HG03108 (cell line): ENCODE results near the gene ZNF407.

ENCODE experiments used
- ATAC-seq: cut with Tn5 transposase; IDR thresholded peaks from one replicate; pipeline ENCODE4 v1.9.1; 2021; ENCODE audit warnings: moderate library complexity; ENCODE audit not compliant: unreplicated experiment

ZNF407 gene

DNA sequence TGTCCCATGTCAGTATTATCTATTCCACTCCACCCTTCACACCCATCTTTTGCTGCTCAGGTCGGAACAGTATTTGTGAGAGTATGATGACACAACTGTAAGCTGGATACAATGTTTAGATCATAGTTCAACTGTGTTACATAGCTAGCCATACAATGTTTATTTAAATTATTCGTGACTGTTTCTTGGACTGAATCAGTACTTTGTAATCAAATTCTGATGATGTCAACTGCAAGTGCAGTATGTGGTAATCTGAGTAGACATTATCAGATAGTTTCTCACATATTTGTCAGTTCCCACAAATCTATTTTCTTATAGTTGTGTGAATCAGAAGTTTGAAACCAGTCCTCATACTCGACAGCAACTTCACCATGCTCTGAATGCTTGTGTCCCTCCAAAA lies 177.6 kb downstream of the ZNF407 start:
- ATAC-seq, result no peak

DNA sequence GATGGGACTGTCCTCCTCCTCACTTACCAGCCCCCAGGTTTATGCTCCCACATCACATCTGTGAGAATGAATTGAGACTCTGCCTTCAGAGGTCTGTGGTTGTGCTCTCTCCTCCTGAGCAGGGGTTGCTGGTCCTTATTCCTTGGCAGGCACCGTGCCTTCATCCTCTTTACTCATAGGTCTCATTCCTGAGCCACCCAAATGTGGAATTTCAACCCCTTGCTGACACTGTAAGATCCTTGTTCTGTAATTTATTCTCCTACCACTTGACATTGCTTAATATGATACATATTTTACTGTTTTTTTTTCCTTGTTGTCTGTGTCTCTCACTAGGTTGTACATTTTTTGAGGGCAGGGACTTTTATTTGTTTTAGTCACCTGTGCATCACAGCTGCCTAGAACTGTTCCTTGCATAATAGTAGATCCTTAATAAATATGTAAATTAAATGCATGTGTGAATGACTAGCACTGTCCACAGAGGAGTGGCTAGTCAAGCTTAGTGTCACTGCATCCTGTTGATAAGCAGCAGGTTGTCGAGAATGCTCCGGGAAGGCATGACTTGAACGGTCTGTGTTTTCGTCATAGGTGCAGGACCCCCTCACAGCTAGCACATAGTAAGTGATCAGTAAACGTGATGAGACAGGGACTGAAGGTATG lies 180.6 kb downstream of the ZNF407 start:
- no peak for ATAC-seq

DNA sequence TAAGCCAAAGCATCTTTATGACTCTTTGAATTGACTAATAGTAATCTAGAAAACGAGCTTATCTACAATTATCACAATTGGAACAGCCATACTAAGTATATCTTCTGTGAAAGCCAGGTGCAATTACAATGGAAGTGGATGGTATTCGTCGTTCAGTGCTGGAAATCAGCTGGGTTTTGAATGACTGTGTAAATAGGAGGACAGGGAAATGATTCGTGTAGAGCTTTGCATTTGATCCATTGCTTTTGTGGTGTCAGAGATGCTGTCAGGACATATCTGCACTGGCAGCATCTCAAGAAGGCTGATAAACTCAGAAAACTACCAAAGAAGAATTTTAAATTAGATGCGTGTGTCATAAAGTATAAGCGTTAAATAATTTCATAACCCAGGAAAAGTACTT lies 187.1 kb downstream of the ZNF407 start:
- no peak for ATAC-seq

- ATAC-seq, result no peak
Observed at GRCh38 chr18:74785632-74786031, 188.0 kb downstream of the ZNF407 start.

DNA sequence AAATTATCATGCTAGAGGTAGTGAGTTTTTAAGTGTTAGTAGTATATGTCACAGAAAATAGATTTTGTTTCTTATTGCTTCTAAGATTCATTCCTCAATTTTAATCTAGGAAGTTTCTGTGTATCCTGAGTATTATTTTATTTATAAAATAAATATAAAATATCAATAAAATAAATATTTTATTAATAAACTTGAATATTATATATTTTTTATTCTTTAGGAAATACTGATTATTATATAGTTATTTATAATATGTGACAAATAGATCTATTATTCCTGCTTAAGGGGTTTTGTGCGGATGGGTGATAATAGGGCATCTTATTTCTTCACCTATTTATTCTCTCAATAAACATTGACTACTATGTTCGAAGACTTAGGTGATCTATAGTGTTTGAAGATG lies 191.0 kb downstream of the ZNF407 start:
- no peak for ATAC-seq

DNA sequence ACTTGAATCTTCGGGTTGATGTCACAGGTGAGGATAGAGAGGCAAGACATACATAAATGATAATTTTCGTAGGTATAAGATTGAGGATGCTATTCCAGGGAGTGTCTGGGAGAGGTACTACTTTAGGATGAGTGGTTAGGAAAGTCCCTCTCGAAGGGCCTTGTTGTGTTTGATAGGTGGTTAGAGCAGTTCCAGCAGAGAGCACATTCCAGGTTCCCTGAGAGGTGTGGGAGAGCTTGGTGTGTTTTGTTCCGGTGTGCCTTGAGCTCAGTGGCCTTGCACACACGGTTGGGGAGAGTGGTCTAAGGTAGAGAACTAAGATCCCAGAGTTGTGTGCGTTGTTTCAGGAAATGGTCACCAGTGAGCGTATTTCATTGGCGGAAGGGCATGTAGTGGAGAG lies 191.4 kb downstream of the ZNF407 start:
- no peak for ATAC-seq

GRCh38 chr18:74790451-74790850 lies 192.8 kb downstream of the ZNF407 start:
- no peak for ATAC-seq

GRCh38 chr18:74791501-74792194 lies 194.0 kb downstream of the ZNF407 start:
- ATAC-seq, result no peak

DNA sequence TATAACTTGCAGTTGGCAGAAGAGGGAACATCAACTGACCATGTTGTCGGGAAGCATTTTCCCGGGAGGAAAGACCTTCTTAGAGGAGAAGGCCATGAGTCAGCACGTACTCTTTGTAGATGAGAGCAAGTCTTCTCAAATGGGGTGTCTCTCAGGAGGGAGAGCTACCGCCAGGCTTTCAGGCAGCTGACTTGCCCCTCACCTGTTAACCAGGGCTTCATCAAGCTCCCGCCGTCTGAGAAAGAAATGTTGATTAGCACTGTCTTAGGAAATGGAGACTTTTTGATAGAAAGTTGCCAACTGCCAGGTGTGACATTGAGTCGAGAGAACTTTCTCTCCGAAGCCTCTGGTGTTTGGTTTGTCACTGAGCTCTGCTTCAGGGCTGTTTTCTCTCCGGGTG lies 196.1 kb downstream of the ZNF407 start:
- ATAC-seq, result no peak

DNA sequence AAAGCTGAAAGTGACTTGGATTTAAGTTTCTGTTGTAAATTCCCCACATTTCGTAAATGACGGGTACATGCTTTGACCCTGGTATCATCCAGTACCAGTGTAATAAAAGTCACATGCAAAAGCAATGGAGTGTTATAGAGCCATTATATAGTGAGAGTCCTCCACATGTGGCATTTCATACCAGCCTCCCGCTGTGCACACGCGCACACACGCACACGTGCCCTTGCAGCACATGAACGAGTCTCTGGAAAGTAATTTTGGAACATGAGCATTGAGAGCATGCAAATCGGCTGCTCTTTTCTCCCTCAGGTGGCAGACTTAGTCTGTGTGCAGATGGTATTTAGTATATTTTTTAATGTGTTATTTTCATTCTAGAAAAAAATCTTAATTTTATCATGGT lies 198.1 kb downstream of the ZNF407 start:
- no peak for ATAC-seq

DNA sequence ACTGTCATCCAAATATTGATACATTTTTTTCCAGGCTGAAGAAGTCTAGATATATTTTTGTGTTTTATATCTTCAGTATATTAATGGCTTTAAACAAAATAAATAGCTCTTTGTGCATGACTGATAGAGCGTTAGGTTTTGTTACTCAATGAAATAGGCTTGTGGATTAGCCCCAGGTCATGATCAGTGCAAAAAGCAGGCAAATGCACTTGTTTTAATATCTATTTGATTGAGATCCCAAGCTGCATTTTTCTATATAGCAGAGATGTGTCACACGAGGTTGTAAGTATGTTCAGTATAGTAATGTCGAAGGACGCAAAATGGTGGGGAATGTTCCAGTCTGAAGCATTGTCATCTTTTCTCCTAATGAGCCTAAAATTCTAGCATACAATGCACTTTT lies 198.5 kb downstream of the ZNF407 start:
- no peak for ATAC-seq

DNA sequence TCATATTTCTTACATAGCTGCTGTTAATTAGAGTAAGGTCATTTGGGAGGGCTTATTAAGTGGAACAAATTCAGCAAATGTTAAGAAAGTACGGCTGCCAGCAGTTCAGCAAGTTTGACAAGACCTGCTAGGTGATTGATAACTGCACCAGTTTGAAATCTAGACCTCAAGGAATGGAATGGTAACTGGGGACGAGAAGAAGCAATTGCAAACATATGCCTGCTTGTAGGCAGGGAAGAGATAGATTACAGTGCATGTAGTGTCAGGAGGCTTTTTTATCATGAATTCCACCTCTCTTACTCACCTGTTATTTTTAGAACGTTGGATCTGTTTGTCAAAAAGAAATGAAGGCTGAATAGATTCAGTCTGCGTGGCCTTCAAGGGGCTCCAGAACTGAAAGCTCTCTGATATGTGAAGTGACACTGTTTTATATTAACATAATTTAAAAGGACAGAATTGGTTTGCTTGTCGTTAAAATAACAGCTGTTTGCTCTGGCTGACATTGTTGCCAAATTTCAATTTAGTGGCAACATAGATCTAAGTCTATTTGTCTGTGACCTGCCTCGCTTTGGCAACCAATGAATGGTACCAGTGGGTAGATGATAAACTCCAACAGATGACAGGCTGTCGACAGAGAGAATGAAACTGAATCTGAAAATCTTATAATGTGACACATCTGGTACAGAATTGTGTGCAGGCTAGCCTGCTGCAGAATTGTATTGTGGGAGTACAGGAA lies 199.3 kb downstream of the ZNF407 start:
- peak; percentile 97 for ATAC-seq

DNA sequence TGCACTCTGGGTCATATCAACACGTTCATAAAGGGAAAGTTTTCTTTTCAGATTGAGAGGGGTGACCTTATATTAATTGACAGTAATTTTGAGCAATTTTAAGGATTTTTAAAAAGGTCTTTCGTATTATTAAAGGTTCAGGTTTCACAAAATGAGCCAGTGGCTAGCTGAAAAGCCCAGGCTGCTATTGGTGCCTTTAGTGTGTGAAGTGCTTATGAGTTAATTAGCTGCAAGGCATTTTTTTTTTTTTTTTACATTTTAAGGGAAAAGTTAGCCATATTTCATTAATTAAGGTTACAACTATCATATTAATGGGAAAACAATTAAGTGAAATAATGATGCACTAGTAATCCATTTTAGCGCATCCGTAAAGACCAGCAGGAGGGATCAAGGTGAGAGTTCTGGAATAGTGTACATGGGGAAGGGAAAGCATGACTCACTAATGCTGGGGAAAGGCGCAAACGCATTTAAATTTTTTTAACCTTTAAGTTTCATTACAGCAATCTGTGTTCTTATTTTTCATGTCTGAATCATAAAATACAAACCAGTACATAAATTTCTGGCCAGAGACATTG lies 200.0 kb downstream of the ZNF407 start:
- peak; percentile 30 for ATAC-seq

DNA sequence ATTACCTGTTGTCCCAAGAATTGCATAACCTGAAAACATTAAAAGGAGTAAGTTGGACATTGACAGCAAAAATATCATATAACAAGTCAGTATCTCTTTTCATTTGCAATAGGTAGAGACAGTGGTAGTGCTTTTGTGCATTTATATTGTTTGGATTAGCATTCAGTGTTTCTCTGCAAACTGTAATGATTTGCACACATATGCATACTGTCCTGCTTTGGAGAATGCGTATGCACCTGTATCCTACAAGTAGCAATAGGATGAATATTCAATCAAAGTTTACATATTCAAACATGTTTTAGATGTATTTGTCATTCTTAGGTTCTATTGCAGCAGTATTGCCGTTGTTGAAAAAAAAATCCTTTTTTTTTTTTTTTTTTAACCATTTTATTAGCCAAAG lies 201.9 kb downstream of the ZNF407 start:
- ATAC-seq, result no peak

GRCh38 chr18:74800098-74800497 lies 202.4 kb downstream of the ZNF407 start:
- no peak for ATAC-seq

DNA sequence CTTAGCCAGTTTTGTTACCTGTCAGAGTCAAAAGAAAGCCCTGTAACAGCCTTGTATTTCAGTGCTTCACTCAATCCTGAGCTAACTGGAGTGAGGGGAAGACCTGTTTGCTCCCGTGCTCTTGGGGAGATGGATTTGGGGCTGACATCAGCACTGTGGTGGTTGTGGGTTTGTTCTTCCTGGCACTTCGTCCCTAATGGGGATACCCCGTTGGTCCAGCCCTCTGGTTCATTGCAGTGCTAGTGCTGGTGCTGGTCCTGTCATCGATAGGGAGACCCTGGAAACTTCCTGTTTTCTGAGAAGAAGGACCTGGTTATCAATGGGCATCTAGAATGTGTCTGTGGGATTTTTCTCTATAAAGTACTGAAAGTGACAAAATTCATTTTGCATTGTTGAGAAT lies 205.4 kb downstream of the ZNF407 start:
- ATAC-seq, result no peak

GRCh38 chr18:74803769-74804168 lies 206.1 kb downstream of the ZNF407 start:
- no peak for ATAC-seq

DNA sequence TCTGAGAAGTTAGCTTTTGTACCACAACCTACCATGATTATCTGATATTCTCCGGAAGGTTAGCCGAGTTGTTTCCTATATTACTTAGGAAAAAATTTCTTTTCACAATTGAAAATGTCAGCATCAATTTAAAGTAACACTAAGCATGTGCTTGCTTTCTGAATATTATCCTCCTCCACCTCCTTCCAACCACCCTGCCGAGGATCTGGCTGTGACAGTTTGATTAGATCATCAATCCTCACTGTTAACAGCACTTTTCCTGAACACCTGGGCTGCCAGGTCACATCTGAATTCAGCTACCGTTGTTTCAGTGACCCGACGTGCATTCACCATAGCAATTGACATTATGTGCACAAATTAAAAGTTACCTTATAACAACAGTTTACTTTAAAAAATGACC lies 207.0 kb downstream of the ZNF407 start:
- no peak for ATAC-seq

DNA sequence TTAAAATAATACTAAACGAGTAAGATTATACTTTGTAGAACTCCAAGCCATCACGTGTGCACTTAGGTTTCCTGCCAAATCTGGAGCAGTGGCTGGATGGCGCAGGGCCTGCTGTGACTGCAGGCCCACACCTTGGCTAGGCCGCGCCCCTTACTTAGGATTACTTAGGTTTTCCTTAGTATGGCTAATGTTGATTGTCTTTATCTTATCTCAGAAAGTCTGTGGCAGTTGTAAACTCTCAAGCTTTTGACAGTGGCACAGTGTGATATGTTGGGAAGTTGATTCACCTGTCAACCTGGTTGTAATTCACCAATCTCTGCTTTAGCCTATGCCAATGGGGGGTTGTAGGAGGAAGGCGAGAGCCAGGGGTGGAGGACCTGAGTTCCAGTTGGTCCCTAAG lies 208.4 kb downstream of the ZNF407 start:
- no peak for ATAC-seq

- peak; percentile 97 for ATAC-seq
Observed at GRCh38 chr18:74806700-74807416, 209.2 kb downstream of the ZNF407 start.

DNA sequence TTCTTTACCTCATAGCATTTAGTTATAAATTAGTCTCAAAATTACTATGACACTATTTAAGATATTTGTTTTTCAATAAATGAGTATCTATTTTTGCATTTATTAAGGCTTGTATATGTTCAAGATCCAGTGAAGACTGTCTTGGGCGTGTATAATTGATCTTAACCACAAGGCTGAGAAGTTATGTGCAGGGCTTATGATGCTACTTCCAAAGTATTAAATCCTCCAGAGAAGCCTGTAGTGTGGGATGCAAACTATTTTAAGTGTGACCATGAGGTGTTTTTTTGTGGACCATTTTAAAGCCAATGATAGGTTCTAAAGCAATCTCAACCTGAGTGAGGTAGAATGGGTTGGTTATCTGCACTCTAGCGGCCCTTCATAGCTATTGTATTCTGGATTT lies 219.9 kb downstream of the ZNF407 start:
- ATAC-seq, result no peak
